HCT116 (cell line): ENCODE data around the gene KRT86. TPM values are rescaled to one million over a fixed set of nuclear protein-coding genes. Genes with fewer than 3 reads are reported as not detected.

ENCODE experiments used
- ATAC-seq: fragments of 200-7000 bp; cut with Tn5 transposase; 2 replicates; pipeline ENCODE4 v1.9.1; 2020; ENCODE audit warnings: mild to moderate bottlenecking, moderate library complexity
- BruUV-seq: library from RNA; stranded (reverse); fragments of 400-500 nt; replicated peaks from 2 replicates; lab custom pipeline; 2021; lab: Mats Ljungman, UMichigan
- CTCF ChIA-PET: fragments of 300-600 bp; sonication (Branson Sonifier 250); formaldehyde crosslinking; loops from one replicate; lab custom pipeline; 2021; ENCODE audit warnings: antibody characterized with exemption; lab: Charles Lee
- POLR2A ChIA-PET: fragments of 300-600, 350-600 bp; sonication (Branson Sonifier 250); formaldehyde crosslinking; loops from one replicate; lab custom pipeline; 2021; ENCODE audit warnings: antibody characterized with exemption; lab: Charles Lee
- RAD21 ChIA-PET, 2 experiments: fragments of 300-600 bp; sonication (Branson Sonifier 250); formaldehyde crosslinking; loops; one replicate each; lab custom pipeline; 2023; ENCODE audit warnings: low total read pairs in 2 of 2; ENCODE audit not compliant: uncharacterized antibody in 2 of 2, unreplicated experiment in 2 of 2, low non-redundant PET in 1 of 2; lab: Charles Lee
- DNase-seq: peaks from one replicate; pipeline ENCODE4 v3.0.0-alpha.2; 2010; ENCODE audit warnings: low read depth, low spot score
- H2AFZ ChIP-seq: fragments of 200-600 bp; shearing (Covaris generic), sonication (generic); 2 replicates; pipeline ENCODE4 v1.6.1; 2017; ENCODE audit warnings: low read depth, mixed run types, mixed read lengths, antibody characterized with exemption, low read length; ENCODE audit not compliant: poor library complexity, severe bottlenecking
- H3K27ac ChIP-seq: 2 replicates; pipeline ENCODE4 v1.5.1; 2012; ENCODE audit warnings: low read depth, low read length
- H3K27me3 ChIP-seq: fragments of 200-600 bp; sonication (generic); 2 replicates; pipeline ENCODE4 v1.6.1; 2016; ENCODE audit warnings: mixed run types, low read length, mixed read lengths; ENCODE audit not compliant: insufficient read depth
- H3K36me3 ChIP-seq, 2 experiments: fragments of 200-500 bp in 1 of 2; fragments of 200-600 bp in 1 of 2; sonication (Bioruptor generic) in 1 of 2; sonication (generic) in 1 of 2; 2 replicates each; pipeline versions ENCODE4 v1.5.1 to v1.6.1; 2014 to 2016; ENCODE audit warnings: low read length in 2 of 2, inconsistent platforms in 1 of 2, mixed read lengths in 1 of 2, mixed run types in 1 of 2; ENCODE audit not compliant: insufficient read depth in 2 of 2, control insufficient read depth in 1 of 2
- H3K4me1 ChIP-seq, 2 experiments: fragments of 200-600 bp in 1 of 2; sonication (generic) in 1 of 2; 2 replicates each; pipeline versions ENCODE4 v1.5.1 to v1.6.1; 2012 to 2017; ENCODE audit warnings: low read length in 2 of 2, inconsistent platforms in 1 of 2, mild to moderate bottlenecking in 1 of 2, mixed read lengths in 1 of 2, mixed run types in 1 of 2, moderate library complexity in 1 of 2; ENCODE audit not compliant: insufficient read depth in 2 of 2, control insufficient read depth in 1 of 2
- H3K4me2 ChIP-seq: fragments of 200-600 bp; sonication (generic); 2 replicates; pipeline ENCODE4 v1.6.1; 2017; ENCODE audit warnings: mixed run types, low read length, mixed read lengths
- H3K4me3 ChIP-seq, 2 experiments: fragments of 200-600 bp in 1 of 2; sonication (generic) in 1 of 2; replicated peaks in 1 of 2; 2 replicates each; pipeline ENCODE4 v1.5.1; 2011 to 2016; ENCODE audit warnings: low read length in 2 of 2, control low read depth in 1 of 2, low read depth in 1 of 2, mild to moderate bottlenecking in 1 of 2, mixed read lengths in 1 of 2, mixed run types in 1 of 2
- H3K79me2 ChIP-seq: fragments of 200-600 bp; sonication (generic); 2 replicates; pipeline ENCODE4 v1.6.1; 2017; ENCODE audit warnings: mild to moderate bottlenecking, mixed run types, low read length, moderate library complexity, mixed read lengths; ENCODE audit not compliant: insufficient read depth
- H3K9ac ChIP-seq: fragments of 200-600 bp; sonication (generic); 2 replicates; pipeline ENCODE4 v1.6.1; 2016; ENCODE audit warnings: low read length, mixed read lengths
- H3K9me2 ChIP-seq: fragments of 200-600 bp; sonication (generic), shearing (Covaris generic); 2 replicates; pipeline ENCODE4 v1.6.1; 2017; ENCODE audit warnings: mixed run types, mild to moderate bottlenecking, moderate library complexity; ENCODE audit not compliant: insufficient read depth
- H3K9me3 ChIP-seq, 2 experiments: fragments of 200-500 bp in 1 of 2; fragments of 200-600 bp in 1 of 2; sonication (Bioruptor generic) in 1 of 2; sonication (generic) in 1 of 2; 2 replicates each; pipeline ENCODE4 v1.6.1; 2014 to 2017; ENCODE audit warnings: low read length in 2 of 2, mixed read lengths in 2 of 2, inconsistent platforms in 1 of 2, low read depth in 1 of 2, mild to moderate bottlenecking in 1 of 2, mixed run types in 1 of 2, moderate library complexity in 1 of 2; ENCODE audit not compliant: control insufficient read depth in 1 of 2, insufficient read depth in 1 of 2
- H4K20me1 ChIP-seq: fragments of 200-600 bp; sonication (generic), shearing (Covaris generic); 2 replicates; pipeline ENCODE4 v1.6.1; 2017; ENCODE audit warnings: mixed run types, mild to moderate bottlenecking, moderate library complexity; ENCODE audit not compliant: insufficient read depth
- CBX3 ChIP-seq: IDR thresholded peaks from 2 replicates; pipeline ENCODE4 v1.6.1; 2012; ENCODE audit warnings: low read depth
- EGR1 ChIP-seq: IDR thresholded peaks from 2 replicates; pipeline ENCODE4 v1.6.1; 2012; ENCODE audit warnings: low read depth
- ELF1 ChIP-seq: IDR thresholded peaks from 2 replicates; pipeline ENCODE4 v1.6.1; 2012; ENCODE audit warnings: low read depth, borderline replicate concordance
- POLR2A ChIP-seq: IDR thresholded peaks from 2 replicates; pipeline ENCODE4 v1.7.0; 2011; ENCODE audit warnings: borderline replicate concordance; ENCODE audit not compliant: insufficient read depth, insufficient read length; ENCODE audit errors: extremely low read depth
- POLR2AphosphoS5 ChIP-seq: IDR thresholded peaks from 2 replicates; pipeline ENCODE4 v1.6.1; 2011; ENCODE audit warnings: mild to moderate bottlenecking, low read depth, low read length, moderate library complexity
- SIN3A ChIP-seq: IDR thresholded peaks from 2 replicates; pipeline ENCODE4 v1.6.1; 2012; ENCODE audit warnings: low read depth
- TCF7L2 ChIP-seq: IDR thresholded peaks from 2 replicates; pipeline ENCODE4 v1.7.0; 2011; ENCODE audit warnings: borderline replicate concordance, inconsistent platforms; ENCODE audit not compliant: insufficient read depth, insufficient read length; ENCODE audit errors: extremely low read depth
- YY1 ChIP-seq: IDR thresholded peaks from 2 replicates; pipeline ENCODE4 v1.6.1; 2011; ENCODE audit warnings: low read length, low read depth, moderate library complexity, mild to moderate bottlenecking; ENCODE audit not compliant: insufficient replicate concordance; ENCODE audit errors: extremely low read depth
- ZNF274 ChIP-seq: fragments of 200-500 bp; sonication (Bioruptor generic); IDR thresholded peaks from 2 replicates; pipeline ENCODE4 v1.6.1; 2014; ENCODE audit warnings: mild to moderate bottlenecking, low read depth, low read length, inconsistent platforms
- intact Hi-C: fragments of 100-400 bp; cut with micrococcal nuclease; formaldehyde crosslinking; loops from 2 replicates; pipeline ENCODE4 v1.10.0; 2022
- total RNA-seq: library from RNA; stranded (reverse); gene quantifications from one replicate; pipeline ENCODE4 v1.2.1, GENCODE V29; 2021; ENCODE audit not compliant: unreplicated experiment
- TF ChIP-seq, protein P1 (sequence below): IDR thresholded peaks from 2 replicates; pipeline ENCODE4 v1.6.1; 2012
- TF ChIP-seq, protein P2 (sequence below), 3 experiments: fragments of 200-600 bp in 1 of 3; sonication (generic) in 1 of 3; IDR thresholded peaks in 2 of 3; conservative IDR thresholded peaks in 1 of 3; 2 replicates each; pipeline ENCODE4 v1.5.1; 2012 to 2017; ENCODE audit warnings: low read depth in 2 of 3, low read length in 2 of 3, antibody characterized with exemption in 1 of 3, borderline replicate concordance in 1 of 3, control low read depth in 1 of 3, mild to moderate bottlenecking in 1 of 3, mixed read lengths in 1 of 3, mixed run types in 1 of 3, moderate library complexity in 1 of 3; ENCODE audit not compliant: insufficient read depth in 1 of 3
- TF ChIP-seq, protein P3 (sequence below): IDR thresholded peaks from 2 replicates; pipeline ENCODE4 v1.6.1; 2012

Gene KRT86
- total RNA-seq, 1 experiment from 2014 or later = 1.5 TPM

DNA sequence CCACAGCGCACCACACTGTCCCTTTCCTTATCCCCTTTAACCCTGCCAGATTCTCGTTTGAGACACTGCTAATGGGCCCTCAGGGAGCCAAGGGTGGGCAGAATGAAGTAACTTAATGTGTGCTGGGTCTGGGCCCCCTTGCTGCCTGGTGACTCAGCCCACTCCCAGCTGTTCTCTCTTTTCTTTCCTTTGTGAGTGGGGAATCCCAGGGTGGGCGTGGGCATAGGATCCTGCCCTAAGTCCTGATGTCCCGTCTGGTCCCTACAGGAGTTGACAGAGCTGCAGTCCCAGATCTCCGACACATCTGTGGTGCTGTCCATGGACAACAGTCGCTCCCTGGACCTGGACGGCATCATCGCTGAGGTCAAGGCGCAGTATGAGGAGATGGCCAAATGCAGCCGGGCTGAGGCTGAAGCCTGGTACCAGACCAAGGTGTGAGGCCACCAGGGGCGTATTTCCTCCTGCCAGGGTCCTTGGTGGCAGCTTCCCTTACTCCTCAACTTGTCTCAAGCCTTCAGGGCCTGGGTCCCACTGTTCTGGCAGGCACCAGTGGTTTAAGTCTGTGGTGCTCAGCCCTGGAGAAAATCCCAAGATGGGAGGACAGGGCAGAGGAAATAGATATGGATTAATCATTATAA is 33.1 kb upstream of the KRT86 start:
- no peaks in the 10 kb centered on the region for H3K27me3 ChIP-seq
- ChIA-PET POLR2A (no interaction called here), RAD21 (no interaction called here), CTCF (interaction anchor here (1.1 to 1.7 kb wide), 3 partner anchors 11 to 85 kb away, joined by 3 to 7 read pairs (median 4); no protein-coding TSS in a partner anchor)
- no TSS peak for BruUV-seq
- H3K4me3 ChIP-seq = no peak overlapping the region
- no peaks in the 10 kb centered on the region for H3K36me3 ChIP-seq
- H3K4me2 ChIP-seq = no peak overlapping the region
- no peak overlapping the region for H2AFZ ChIP-seq
- no peak for DNase-seq
- peaks cover 37 to 91% of the 10 kb centered on the region in 2 experiments for H3K4me1 ChIP-seq
- no peak for ATAC-seq
- H3K9me3 ChIP-seq = no peaks in the 10 kb centered on the region
- no peaks in the 10 kb centered on the region for H3K79me2 ChIP-seq
- H3K9ac ChIP-seq = no peak overlapping the region
- H4K20me1 ChIP-seq = no peaks in the 10 kb centered on the region
- no peak overlapping the region for H3K27ac ChIP-seq
- TF ChIP-seq SIN3A (no peak), POLR2AphosphoS5 (no peak), EGR1 (no peak), YY1 (no peak), ELF1 (no peak), ZNF274 (no peak), POLR2A (no peak), TCF7L2 (no peak), CBX3 (no peak)
- TF ChIP-seq, protein P1, sequence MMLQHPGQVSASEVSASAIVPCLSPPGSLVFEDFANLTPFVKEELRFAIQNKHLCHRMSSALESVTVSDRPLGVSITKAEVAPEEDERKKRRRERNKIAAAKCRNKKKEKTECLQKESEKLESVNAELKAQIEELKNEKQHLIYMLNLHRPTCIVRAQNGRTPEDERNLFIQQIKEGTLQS = no peak
- TF ChIP-seq, protein P2, sequence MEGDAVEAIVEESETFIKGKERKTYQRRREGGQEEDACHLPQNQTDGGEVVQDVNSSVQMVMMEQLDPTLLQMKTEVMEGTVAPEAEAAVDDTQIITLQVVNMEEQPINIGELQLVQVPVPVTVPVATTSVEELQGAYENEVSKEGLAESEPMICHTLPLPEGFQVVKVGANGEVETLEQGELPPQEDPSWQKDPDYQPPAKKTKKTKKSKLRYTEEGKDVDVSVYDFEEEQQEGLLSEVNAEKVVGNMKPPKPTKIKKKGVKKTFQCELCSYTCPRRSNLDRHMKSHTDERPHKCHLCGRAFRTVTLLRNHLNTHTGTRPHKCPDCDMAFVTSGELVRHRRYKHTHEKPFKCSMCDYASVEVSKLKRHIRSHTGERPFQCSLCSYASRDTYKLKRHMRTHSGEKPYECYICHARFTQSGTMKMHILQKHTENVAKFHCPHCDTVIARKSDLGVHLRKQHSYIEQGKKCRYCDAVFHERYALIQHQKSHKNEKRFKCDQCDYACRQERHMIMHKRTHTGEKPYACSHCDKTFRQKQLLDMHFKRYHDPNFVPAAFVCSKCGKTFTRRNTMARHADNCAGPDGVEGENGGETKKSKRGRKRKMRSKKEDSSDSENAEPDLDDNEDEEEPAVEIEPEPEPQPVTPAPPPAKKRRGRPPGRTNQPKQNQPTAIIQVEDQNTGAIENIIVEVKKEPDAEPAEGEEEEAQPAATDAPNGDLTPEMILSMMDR (IDR thresholded peaks at IDR 0.05 in 2 of 3, conservative IDR thresholded peaks at IDR 0.05 in 1 of 3; ENCODE audit: borderline replicate concordance in 1 of 3, insufficient read depth in 1 of 3, low read depth in 2 of 3, low read length in 2 of 3) = no peak
- TF ChIP-seq, protein P3, sequence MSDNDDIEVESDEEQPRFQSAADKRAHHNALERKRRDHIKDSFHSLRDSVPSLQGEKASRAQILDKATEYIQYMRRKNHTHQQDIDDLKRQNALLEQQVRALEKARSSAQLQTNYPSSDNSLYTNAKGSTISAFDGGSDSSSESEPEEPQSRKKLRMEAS = no peak
- intact Hi-C loops = no loop called here
- H3K9me2 ChIP-seq = no peaks in the 10 kb centered on the region
